ENCODE results near the gene GLOD4. TPM values are rescaled to one million over a fixed set of nuclear protein-coding genes. Genes with fewer than 3 reads are reported as not detected.
"Not testable (repeated sequence)": the region's sequence is repeated elsewhere in the genome, so short reads cannot be mapped to it uniquely, and the experiment has no call there.

GLOD4 gene
- polyA plus RNA-seq, 1 experiment = 15.8 TPM

DNA sequence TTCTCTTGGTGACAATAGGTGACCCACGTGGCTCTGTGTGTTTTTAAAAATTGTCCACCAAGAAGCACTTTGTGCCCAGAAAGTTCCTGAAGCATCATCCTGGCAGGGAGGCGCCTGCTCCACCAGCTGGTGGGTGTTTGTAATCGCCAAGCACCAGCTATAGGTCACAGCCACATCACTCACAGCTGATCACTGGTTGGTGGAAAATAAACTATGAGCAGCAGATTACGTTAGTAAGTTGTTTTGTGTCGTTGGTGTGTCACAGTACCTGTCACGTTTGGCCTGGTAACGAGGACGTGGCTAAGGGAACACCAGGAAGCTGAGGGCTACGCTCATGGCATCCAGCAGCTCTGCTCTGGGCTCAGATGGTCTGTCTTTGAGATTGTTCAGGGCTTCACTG, 10.2 kb upstream of the GLOD4 start:
- TF ChIP-seq, protein P1, sequence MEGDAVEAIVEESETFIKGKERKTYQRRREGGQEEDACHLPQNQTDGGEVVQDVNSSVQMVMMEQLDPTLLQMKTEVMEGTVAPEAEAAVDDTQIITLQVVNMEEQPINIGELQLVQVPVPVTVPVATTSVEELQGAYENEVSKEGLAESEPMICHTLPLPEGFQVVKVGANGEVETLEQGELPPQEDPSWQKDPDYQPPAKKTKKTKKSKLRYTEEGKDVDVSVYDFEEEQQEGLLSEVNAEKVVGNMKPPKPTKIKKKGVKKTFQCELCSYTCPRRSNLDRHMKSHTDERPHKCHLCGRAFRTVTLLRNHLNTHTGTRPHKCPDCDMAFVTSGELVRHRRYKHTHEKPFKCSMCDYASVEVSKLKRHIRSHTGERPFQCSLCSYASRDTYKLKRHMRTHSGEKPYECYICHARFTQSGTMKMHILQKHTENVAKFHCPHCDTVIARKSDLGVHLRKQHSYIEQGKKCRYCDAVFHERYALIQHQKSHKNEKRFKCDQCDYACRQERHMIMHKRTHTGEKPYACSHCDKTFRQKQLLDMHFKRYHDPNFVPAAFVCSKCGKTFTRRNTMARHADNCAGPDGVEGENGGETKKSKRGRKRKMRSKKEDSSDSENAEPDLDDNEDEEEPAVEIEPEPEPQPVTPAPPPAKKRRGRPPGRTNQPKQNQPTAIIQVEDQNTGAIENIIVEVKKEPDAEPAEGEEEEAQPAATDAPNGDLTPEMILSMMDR (IDR thresholded peaks at IDR 0.05; ENCODE audit: insufficient read depth, low read depth, low read length) = no peak
- Histone ChIP-seq H3K36me3 (ENCODE audit: control insufficient read depth, insufficient read depth, low read length) (peaks cover 17% of the 10 kb centered on the region), H3K4me3 (ENCODE audit: low read depth, low read length) (no peak overlapping the region), H3K27me3 (ENCODE audit: control insufficient read depth, insufficient read depth, low read length) (no peaks in the 10 kb centered on the region)
- no peak for DNase-seq (ENCODE audit: low read depth)
- CTCF ChIA-PET = interaction anchor here (1.0 to 1.8 kb wide), 2 partner anchors 186 to 188 kb away, joined by 3 to 18 read pairs; partner anchors contain the start of gene NXN
- POLR2A ChIA-PET = interaction anchor here (0.6 kb wide), 1 partner anchor 56 kb away, joined by 3 read pairs; no protein-coding TSS in a partner anchor

DNA sequence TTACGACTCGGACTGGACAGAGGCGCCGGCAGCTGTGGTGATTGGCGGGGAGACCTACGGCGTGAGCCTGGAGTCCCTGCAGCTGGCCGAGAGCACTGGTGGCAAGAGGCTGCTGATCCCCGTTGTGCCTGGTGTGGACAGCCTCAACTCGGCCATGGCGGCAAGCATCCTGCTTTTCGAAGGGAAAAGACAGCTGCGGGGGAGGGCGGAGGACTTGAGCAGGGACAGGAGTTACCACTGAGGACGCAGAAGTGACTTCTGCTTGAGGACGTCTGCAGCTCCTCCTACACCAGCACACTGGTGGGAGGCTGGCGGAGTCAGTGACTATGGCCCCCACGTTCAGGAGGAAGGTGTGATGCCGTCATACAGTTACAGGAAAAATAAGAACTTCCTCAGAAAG, 9.7 kb upstream of the GLOD4 start:
- TF ChIP-seq, protein P1 (IDR thresholded peaks at IDR 0.05; ENCODE audit: insufficient read depth, low read depth, low read length) = no peak
- DNase-seq (ENCODE audit: low read depth) = no peak
- CTCF ChIA-PET = interaction anchor here (0.8 to 1.8 kb wide), 3 partner anchors 9 to 189 kb away, joined by 3 to 18 read pairs (median 3); partner anchors contain the start of gene NXN
- H3K27me3 ChIP-seq (ENCODE audit: control insufficient read depth, insufficient read depth, low read length) = no peaks in the 10 kb centered on the region
- POLR2A ChIA-PET = interaction anchor here (0.6 kb wide), 1 partner anchor 1783 kb away, joined by 3 read pairs; no protein-coding TSS in a partner anchor
- H3K4me3 ChIP-seq (ENCODE audit: low read depth, low read length) = no peak overlapping the region
- peaks cover 15% of the 10 kb centered on the region for H3K36me3 ChIP-seq (ENCODE audit: control insufficient read depth, insufficient read depth, low read length)

DNA sequence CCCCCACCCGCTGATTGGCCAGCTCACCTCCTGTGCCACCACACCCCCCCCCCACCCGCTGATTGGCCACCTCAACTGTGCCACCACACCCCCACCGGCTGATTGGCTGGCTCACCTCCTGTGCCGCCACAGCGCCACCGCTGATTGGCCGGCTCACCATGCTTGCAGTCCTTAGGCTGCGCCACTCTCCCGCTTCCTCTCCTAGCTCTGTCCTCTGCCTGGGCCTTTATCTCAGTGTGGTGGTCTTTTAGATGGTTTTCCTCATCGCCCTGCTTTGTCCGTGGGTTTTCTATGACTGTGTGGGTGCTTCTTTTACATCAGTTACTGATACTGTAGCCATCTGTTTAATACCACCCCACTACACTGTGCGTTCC, 8.8 kb upstream of the GLOD4 start:
- H3K4me3 ChIP-seq (ENCODE audit: low read depth, low read length); DNase-seq (ENCODE audit: low read depth); H3K27me3 ChIP-seq (ENCODE audit: control insufficient read depth, insufficient read depth, low read length); POLR2A ChIA-PET: not testable (repeated sequence)
- H3K36me3 ChIP-seq (ENCODE audit: control insufficient read depth, insufficient read depth, low read length) = peaks cover 12% of the 10 kb centered on the region
- CTCF ChIA-PET = interaction anchor here (1.8 to 2.1 kb wide), 2 partner anchors 190 kb away, joined by 5 to 18 read pairs; partner anchors contain the start of gene NXN

DNA sequence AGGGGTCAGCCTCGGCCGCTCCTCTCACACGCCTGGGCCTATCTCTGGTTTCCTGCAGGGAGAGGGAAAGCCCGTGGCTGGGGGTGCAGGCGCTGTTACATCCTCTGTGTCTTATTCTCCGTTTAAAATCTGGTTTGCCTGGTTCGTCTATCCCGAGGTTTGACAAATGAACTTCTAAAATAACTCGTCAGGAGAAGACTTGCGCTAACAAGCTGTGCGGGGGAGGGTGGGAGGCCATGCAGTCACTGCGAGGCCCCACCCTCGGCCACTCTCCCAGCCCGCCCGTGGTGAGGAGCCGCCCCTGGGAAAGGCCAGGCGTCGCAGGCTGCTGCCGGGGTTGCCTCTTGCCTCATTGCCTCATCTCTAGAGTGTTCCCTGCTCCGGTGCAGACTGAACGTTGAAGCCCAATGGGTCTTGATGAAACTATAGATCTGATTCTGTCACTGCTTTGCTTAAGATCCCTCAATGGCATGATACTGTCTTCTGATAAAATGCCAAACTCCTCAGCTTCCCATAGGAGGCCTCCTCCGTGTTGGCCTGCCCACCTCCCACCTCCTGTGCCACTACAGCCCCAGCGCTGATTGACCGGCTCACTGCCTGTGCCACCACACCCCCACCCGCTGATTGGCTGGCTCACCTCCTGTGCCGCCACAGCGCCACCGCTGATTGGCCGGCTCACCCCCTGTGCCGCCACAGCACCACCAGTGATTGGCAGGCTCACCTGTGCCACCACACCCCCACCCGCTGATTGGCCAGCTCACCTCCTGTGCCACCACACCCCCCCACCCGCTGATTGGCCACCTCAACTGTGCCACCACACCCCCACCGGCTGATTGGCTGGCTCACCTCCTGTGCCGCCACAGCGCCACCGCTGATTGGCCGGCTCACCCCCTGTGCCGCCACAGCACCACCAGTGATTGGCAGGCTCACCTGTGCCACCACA, 8.1 kb upstream of the GLOD4 start:
- CTCF ChIA-PET = interaction anchor here (2.1 kb wide), 1 partner anchor 191 kb away, joined by 5 read pairs; no protein-coding TSS in a partner anchor

DNA sequence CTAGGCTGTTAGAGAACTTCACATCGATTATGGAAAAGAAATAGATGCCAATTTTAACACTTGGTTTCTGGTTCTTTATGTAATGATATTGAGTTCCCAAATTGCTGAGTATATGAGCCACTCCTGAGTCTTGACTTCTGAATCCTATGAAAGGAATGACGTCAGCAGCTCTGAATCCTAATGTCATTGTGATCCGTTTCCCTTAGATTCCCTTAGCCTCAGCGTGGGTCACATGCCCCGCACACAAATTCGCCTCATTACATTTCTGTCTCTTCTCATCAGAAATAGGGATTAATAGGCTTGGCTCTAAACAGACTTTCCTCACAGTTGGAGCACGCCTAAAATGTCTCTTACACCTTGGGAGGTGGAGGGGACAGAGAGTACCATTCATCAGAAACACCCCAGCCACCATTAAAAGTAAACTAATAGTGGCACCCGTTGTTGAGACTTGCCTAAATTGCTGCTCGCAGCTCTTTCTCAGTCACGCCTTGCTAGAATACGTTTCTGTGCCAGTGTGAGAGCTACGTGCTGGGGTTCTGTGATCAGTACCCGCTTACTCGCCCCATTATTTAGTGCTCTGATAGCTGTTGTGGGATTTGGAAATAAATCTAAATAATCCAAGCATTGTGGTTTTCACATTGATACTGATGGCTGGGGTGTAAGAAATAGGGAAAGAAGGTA, 7.2 kb upstream of the GLOD4 start:
- CTCF ChIA-PET = interaction anchor here (1.6 to 2.1 kb wide), 2 partner anchors 190 to 192 kb away, joined by 5 read pairs; partner anchors contain the start of gene NXN
- TF ChIP-seq, protein P1 (IDR thresholded peaks at IDR 0.05; ENCODE audit: insufficient read depth, low read depth, low read length) = no peak

More for the DNA sequence above, 8.1 kb upstream of the GLOD4 start:
- H3K27me3 ChIP-seq (ENCODE audit: control insufficient read depth, insufficient read depth, low read length); H3K4me3 ChIP-seq (ENCODE audit: low read depth, low read length); POLR2A ChIA-PET; DNase-seq (ENCODE audit: low read depth): not testable (repeated sequence)
- H3K36me3 ChIP-seq (ENCODE audit: control insufficient read depth, insufficient read depth, low read length) = peaks cover 12% of the 10 kb centered on the region

DNA sequence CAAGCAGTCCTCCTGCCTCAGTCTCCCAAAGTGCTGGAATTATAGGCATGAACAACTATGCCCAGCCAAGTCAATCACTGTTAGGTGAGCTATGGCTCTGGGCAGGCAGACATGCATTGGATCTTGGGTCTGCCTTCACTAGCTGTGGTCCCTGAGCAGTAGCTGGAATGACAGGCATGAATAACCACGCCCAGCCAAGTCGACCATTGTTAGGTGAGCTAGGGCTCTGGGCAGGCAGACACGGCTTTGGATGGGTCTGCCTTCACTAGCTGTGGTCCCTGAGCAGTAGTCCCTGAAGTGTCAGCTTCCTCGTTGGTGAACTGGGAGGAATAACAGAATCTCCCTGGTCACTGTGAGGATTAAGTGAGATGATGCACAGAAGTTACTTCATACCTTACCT, 6.5 kb upstream of the GLOD4 start:
- DNase-seq (ENCODE audit: low read depth) = no peak
- Histone ChIP-seq H3K4me3 (ENCODE audit: low read depth, low read length) (no peak overlapping the region), H3K27me3 (ENCODE audit: control insufficient read depth, insufficient read depth, low read length) (no peaks in the 10 kb centered on the region), H3K36me3 (ENCODE audit: control insufficient read depth, insufficient read depth, low read length) (peaks cover 12% of the 10 kb centered on the region)
- TF ChIP-seq, protein P1 (IDR thresholded peaks at IDR 0.05; ENCODE audit: insufficient read depth, low read depth, low read length) = no peak
- ChIA-PET CTCF (interaction anchor here (1.2 to 1.6 kb wide), 2 partner anchors 8 to 191 kb away, joined by 4 to 5 read pairs; partner anchors contain the start of gene NXN), POLR2A (no interaction called here)

More for the DNA sequence above, 7.2 kb upstream of the GLOD4 start:
- POLR2A ChIA-PET = no interaction called here
- Histone ChIP-seq H3K4me3 (ENCODE audit: low read depth, low read length) (no peak overlapping the region), H3K27me3 (ENCODE audit: control insufficient read depth, insufficient read depth, low read length) (no peaks in the 10 kb centered on the region), H3K36me3 (ENCODE audit: control insufficient read depth, insufficient read depth, low read length) (peaks cover 12% of the 10 kb centered on the region)
- DNase-seq (ENCODE audit: low read depth) = no peak
